Measurements from ENCODE around the gene BABAM1. TPM values are rescaled to one million over a fixed set of nuclear protein-coding genes. Genes with fewer than 3 reads are reported as not detected.

Gene BABAM1
- total and polyA plus RNA-seq, 10 of the 15 experiments (the other 5 are each of a cell fraction or from before 2014, with no cell fraction given): 11.9 to 154 (median 103) TPM

DNA sequence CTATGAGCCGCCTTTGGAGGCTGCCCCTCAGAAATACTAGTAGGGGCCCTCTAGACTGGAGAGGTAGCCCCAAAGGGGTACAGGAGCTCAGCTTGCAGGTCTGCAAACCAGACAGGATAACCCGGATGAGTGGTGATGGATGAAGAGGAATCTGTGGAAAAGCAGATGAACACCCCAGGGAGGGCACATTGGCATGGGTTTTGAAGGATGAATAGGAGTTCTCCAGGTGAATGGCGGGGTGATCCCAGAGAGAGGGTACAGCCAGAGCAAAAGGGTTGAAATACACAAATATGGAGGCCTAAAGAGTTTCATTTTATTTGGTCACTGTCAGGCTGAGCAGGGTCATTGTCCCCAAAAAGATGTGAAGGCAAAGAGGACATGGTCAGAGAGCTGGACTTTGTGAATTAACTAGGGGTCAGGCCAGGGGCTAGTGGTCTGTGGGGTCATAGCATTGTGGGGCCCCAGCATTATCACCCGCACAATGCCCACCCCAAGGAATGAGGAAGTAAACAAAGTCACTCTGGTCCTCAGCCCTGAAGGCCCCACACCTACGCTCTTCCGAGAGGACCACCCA is 26.3 kb upstream of the BABAM1 start:
- DNase-seq (ENCODE audit: low read depth, low spot score): no peak
- no peaks in the 10 kb centered on the region for H3K9me3 ChIP-seq (replicated peaks; ENCODE audit: control insufficient read depth, insufficient read depth, low read length)
- no peak overlapping the region for H3K4me3 ChIP-seq
- intact Hi-C loops (cut with micrococcal nuclease; ENCODE audit: unreplicated experiment) (no loop called here), in situ Hi-C loops (cut with MboI) (no loop called here)
- no peak overlapping the region for H3K4me2 ChIP-seq (ENCODE audit: control insufficient read depth, insufficient read depth)
- WGBS (ENCODE audit: insufficient coverage, insufficient replicate concordance, low lambda C conversion rate, missing lambda C conversion rate): 66% methylated on average over 6 of the region's 6 CpGs
- H3K9ac ChIP-seq (ENCODE audit: control insufficient read depth, insufficient read depth, low read length): no peak overlapping the region
- CTCF ChIA-PET: interaction anchor here (2.9 kb wide), 1 partner anchor 19 kb away, joined by 16 read pairs; no protein-coding TSS in a partner anchor
- H3K27me3 ChIP-seq (replicated peaks in 1 of 2; ENCODE audit: control insufficient read depth in 2 of 2, insufficient read depth in 2 of 2, low read length in 1 of 2): no peaks in the 10 kb centered on the region
- H2AFZ ChIP-seq (ENCODE audit: control insufficient read depth, low read depth, low read length): no peak overlapping the region
- POLR2A ChIA-PET: interaction anchor here (0.5 kb wide), 2 partner anchors 40 to 68 kb away, joined by 3 read pairs; no protein-coding TSS in a partner anchor
- ATAC-seq: no peak
- peaks cover 5% of the 10 kb centered on the region for H3K4me1 ChIP-seq (ENCODE audit: control insufficient read depth, insufficient read depth, low read length)
- peaks cover 0 to 2% of the 10 kb centered on the region in 2 experiments; a peak in 1 of 4 replicates for H3K36me3 ChIP-seq (ENCODE audit: control insufficient read depth in 2 of 2, insufficient read depth in 2 of 2, low read length in 1 of 2)
- SMC1A ChIA-PET (ENCODE audit: uncharacterized antibody, unreplicated experiment): interaction anchor here (1.1 to 1.2 kb wide), 2 partner anchors 14 to 57 kb away, joined by 3 to 4 read pairs; no protein-coding TSS in a partner anchor
- BruUV-seq (replicated peaks): no TSS peak
- peaks cover 7% of the 10 kb centered on the region for H3K79me2 ChIP-seq (ENCODE audit: control insufficient read depth, insufficient read depth, low read length)
- RAD21 ChIA-PET (ENCODE audit: unreplicated experiment): no interaction called here
- no peaks in the 10 kb centered on the region for H4K20me1 ChIP-seq (ENCODE audit: control insufficient read depth, insufficient read depth)
- no peak for FAIRE-seq
- no peak overlapping the region for H3K27ac ChIP-seq (ENCODE audit: control insufficient read depth, insufficient read depth)
- TF ChIP-seq MYC (IDR thresholded peaks at IDR 0.05; ENCODE audit: insufficient read depth, insufficient read length, insufficient replicate concordance, low read length, severe bottlenecking): no peak
- TF ChIP-seq MTA2 (IDR thresholded peaks at IDR 0.05; ENCODE audit: low read depth): no peak
- TF ChIP-seq CEBPZ (IDR thresholded peaks at IDR 0.05; ENCODE audit: low read depth, low read length): no peak
- TF ChIP-seq PAX8 (IDR thresholded peaks at IDR 0.05): no peak
- TF ChIP-seq, protein P1, sequence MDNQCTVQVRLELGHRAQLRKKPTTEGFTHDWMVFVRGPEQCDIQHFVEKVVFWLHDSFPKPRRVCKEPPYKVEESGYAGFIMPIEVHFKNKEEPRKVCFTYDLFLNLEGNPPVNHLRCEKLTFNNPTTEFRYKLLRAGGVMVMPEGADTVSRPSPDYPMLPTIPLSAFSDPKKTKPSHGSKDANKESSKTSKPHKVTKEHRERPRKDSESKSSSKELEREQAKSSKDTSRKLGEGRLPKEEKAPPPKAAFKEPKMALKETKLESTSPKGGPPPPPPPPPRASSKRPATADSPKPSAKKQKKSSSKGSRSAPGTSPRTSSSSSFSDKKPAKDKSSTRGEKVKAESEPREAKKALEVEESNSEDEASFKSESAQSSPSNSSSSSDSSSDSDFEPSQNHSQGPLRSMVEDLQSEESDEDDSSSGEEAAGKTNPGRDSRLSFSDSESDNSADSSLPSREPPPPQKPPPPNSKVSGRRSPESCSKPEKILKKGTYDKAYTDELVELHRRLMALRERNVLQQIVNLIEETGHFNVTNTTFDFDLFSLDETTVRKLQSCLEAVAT (IDR thresholded peaks at IDR 0.05): no peak
- no peak for TF ChIP-seq TBL1XR1 (IDR thresholded peaks at IDR 0.05; ENCODE audit: low read depth, low read length)
- TF ChIP-seq ELK1 (IDR thresholded peaks at IDR 0.05; ENCODE audit: low read depth, low read length): no peak
- TF ChIP-seq, protein P2, sequence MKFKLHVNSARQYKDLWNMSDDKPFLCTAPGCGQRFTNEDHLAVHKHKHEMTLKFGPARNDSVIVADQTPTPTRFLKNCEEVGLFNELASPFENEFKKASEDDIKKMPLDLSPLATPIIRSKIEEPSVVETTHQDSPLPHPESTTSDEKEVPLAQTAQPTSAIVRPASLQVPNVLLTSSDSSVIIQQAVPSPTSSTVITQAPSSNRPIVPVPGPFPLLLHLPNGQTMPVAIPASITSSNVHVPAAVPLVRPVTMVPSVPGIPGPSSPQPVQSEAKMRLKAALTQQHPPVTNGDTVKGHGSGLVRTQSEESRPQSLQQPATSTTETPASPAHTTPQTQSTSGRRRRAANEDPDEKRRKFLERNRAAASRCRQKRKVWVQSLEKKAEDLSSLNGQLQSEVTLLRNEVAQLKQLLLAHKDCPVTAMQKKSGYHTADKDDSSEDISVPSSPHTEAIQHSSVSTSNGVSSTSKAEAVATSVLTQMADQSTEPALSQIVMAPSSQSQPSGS (IDR thresholded peaks at IDR 0.05; ENCODE audit: low read length): no peak
- TF ChIP-seq POLR2AphosphoS2 (IDR thresholded peaks at IDR 0.05; ENCODE audit: low read depth, low read length): no peak

Measured in GM12878 (cell line).